H1 (cell line): ENCODE results near the gene FHIT. TPM values are rescaled to one million over a fixed set of nuclear protein-coding genes. Genes with fewer than 3 reads are reported as not detected.

Experiments
- CTCF ChIA-PET: fragments of 300-600 bp; sonication (Branson Sonifier 250); formaldehyde crosslinking; loops from one replicate; lab custom pipeline; 2021; ENCODE audit not compliant: partially characterized antibody; lab: Charles Lee
- POLR2A ChIA-PET: fragments of 300-600 bp; sonication (Branson Sonifier 250); formaldehyde crosslinking; loops from one replicate; lab custom pipeline; 2021; ENCODE audit warnings: inconsistent platforms; ENCODE audit not compliant: partially characterized antibody; lab: Charles Lee
- DNase-seq, 2 experiments: peaks; one replicate each; pipeline versions ENCODE4 v3.0.0 to v3.0.0-alpha.2; 2010 to 2022; ENCODE audit warnings: low spot score in 2 of 2, low read depth in 1 of 2, mixed read lengths in 1 of 2
- FAIRE-seq: peaks from 2 replicates; lab custom pipeline; 2011; peaks lifted over from hg19 to GRCh38; lab: Jason Lieb, UNC
- H2AFZ ChIP-seq: 2 replicates; pipeline ENCODE4 v1.8.1; 2012; ENCODE audit warnings: low read length, inconsistent platforms
- H2AK5ac ChIP-seq: 2 replicates; pipeline ENCODE4 v1.6.1; 2013; ENCODE audit warnings: low read depth, low read length
- H2BK120ac ChIP-seq: replicated peaks from 2 replicates; pipeline ENCODE3; 2013; ENCODE audit warnings: low read depth, low read length, inconsistent platforms
- H2BK12ac ChIP-seq: 2 replicates; pipeline ENCODE4 v1.6.1; 2013; ENCODE audit warnings: low read depth, low read length
- H2BK15ac ChIP-seq: 2 replicates; pipeline ENCODE4 v1.6.1; 2013; ENCODE audit warnings: low read length
- H2BK20ac ChIP-seq: 2 replicates; pipeline ENCODE4 v1.6.1; 2013; ENCODE audit warnings: low read length
- H2BK5ac ChIP-seq: 2 replicates; pipeline ENCODE4 v1.6.1; 2013; ENCODE audit warnings: low read depth, low read length
- H3K14ac ChIP-seq: 2 replicates; pipeline ENCODE4 v1.6.1; 2013; ENCODE audit warnings: inconsistent platforms; ENCODE audit not compliant: insufficient read length
- H3K18ac ChIP-seq: 2 replicates; pipeline ENCODE4 v1.6.1; 2013; ENCODE audit warnings: low read length; ENCODE audit errors: extremely low read depth
- H3K23ac ChIP-seq: 2 replicates; pipeline ENCODE4 v1.6.1; 2013; ENCODE audit warnings: inconsistent platforms; ENCODE audit not compliant: insufficient read length
- H3K23me2 ChIP-seq: 2 replicates; pipeline ENCODE4 v1.6.1; 2013; ENCODE audit warnings: low read depth, low read length
- H3K27ac ChIP-seq: 2 replicates; pipeline ENCODE4 v1.6.1; 2011; ENCODE audit warnings: low read depth, low read length, inconsistent platforms
- H3K27me3 ChIP-seq, 4 experiments: replicated peaks in 1 of 4; 1 replicate in 1 of 4; 2 replicates in 3 of 4; pipeline versions ENCODE4 v1.6.1 to v1.8.1; 2011 to 2013; ENCODE audit warnings: low read length in 3 of 4, mild to moderate bottlenecking in 3 of 4, inconsistent platforms in 2 of 4, mixed read lengths in 2 of 4, moderate library complexity in 1 of 4; ENCODE audit not compliant: control insufficient read depth in 3 of 4, insufficient read depth in 3 of 4; ENCODE audit errors: extremely low read depth in 1 of 4
- H3K36me3 ChIP-seq, 4 experiments: 2 replicates each; pipeline versions ENCODE4 v1.6.1 to v1.8.1; 2011 to 2013; ENCODE audit warnings: mild to moderate bottlenecking in 4 of 4, low read length in 3 of 4, moderate library complexity in 2 of 4, control low read depth in 1 of 4, inconsistent platforms in 1 of 4; ENCODE audit not compliant: insufficient read depth in 4 of 4, control insufficient read depth in 2 of 4
- H3K4ac ChIP-seq: replicated peaks from 2 replicates; pipeline ENCODE3; 2013; ENCODE audit warnings: low read length, low read depth, mixed read lengths, inconsistent platforms; ENCODE audit not compliant: insufficient read length
- H3K4me1 ChIP-seq, 4 experiments: replicated peaks in 1 of 4; 1 replicate in 1 of 4; 2 replicates in 3 of 4; pipeline versions ENCODE4 v1.6.1 to v1.8.1; 2011 to 2013; ENCODE audit warnings: low read length in 3 of 4, inconsistent platforms in 2 of 4, mixed read lengths in 1 of 4; ENCODE audit not compliant: insufficient read depth in 4 of 4, control insufficient read depth in 3 of 4
- H3K4me2 ChIP-seq, 2 experiments: 2 replicates each; pipeline versions ENCODE4 v1.6.1 to v1.8.1; 2011 to 2013; ENCODE audit warnings: low read depth in 2 of 2, low read length in 2 of 2, control low read depth in 1 of 2, inconsistent platforms in 1 of 2, mild to moderate bottlenecking in 1 of 2; ENCODE audit not compliant: insufficient read depth in 1 of 2
- H3K4me3 ChIP-seq, 4 experiments: fragments of 200-600, 300-600 bp in 1 of 4; sonication (generic), shearing (Covaris generic), sonication (Bioruptor Twin) in 1 of 4; 2 replicates each; pipeline versions ENCODE4 v1.5.1 to v1.8.1; 2011 to 2016; ENCODE audit warnings: low read length in 4 of 4, low read depth in 3 of 4, control low read depth in 2 of 4, inconsistent platforms in 2 of 4, mild to moderate bottlenecking in 2 of 4, mixed read lengths in 1 of 4, moderate library complexity in 1 of 4; ENCODE audit not compliant: insufficient read depth in 2 of 4; ENCODE audit errors: extremely low read depth in 1 of 4
- H3K56ac ChIP-seq: replicated peaks from 2 replicates; pipeline ENCODE3; 2013; ENCODE audit warnings: low read depth, mild to moderate bottlenecking, mixed read lengths, low read length, inconsistent platforms; ENCODE audit not compliant: insufficient read length
- H3K79me1 ChIP-seq: 2 replicates; pipeline ENCODE4 v1.6.1; 2013; ENCODE audit warnings: low read depth, low read length, control low read depth
- H3K79me2 ChIP-seq, 2 experiments: 2 replicates each; pipeline versions ENCODE4 v1.6.1 to v1.8.1; 2012 to 2013; ENCODE audit warnings: low read length in 2 of 2, mild to moderate bottlenecking in 2 of 2, inconsistent platforms in 1 of 2; ENCODE audit not compliant: insufficient read depth in 2 of 2, control insufficient read depth in 1 of 2
- H3K9ac ChIP-seq, 4 experiments: replicated peaks in 1 of 4; 1 replicate in 1 of 4; 2 replicates in 3 of 4; pipeline versions ENCODE4 v1.6.1 to v1.8.1; 2011 to 2013; ENCODE audit warnings: low read depth in 3 of 4, low read length in 3 of 4, control low read depth in 2 of 4, mild to moderate bottlenecking in 2 of 4, moderate library complexity in 2 of 4, inconsistent platforms in 1 of 4; ENCODE audit errors: extremely low read depth in 1 of 4
- H3K9me3 ChIP-seq, 2 experiments: 2 replicates each; pipeline versions ENCODE4 v1.6.1 to v1.8.1; 2012 to 2013; ENCODE audit warnings: mild to moderate bottlenecking in 2 of 2, moderate library complexity in 2 of 2, control low read depth in 1 of 2, inconsistent platforms in 1 of 2, low read depth in 1 of 2, low read length in 1 of 2, mixed read lengths in 1 of 2; ENCODE audit not compliant: insufficient read depth in 2 of 2
- H4K20me1 ChIP-seq, 2 experiments: replicated peaks in 1 of 2; 2 replicates each; pipeline versions ENCODE3 to v1.8.1; 2011 to 2013; ENCODE audit warnings: inconsistent platforms in 2 of 2, low read length in 2 of 2, mild to moderate bottlenecking in 1 of 2; ENCODE audit not compliant: insufficient read depth in 2 of 2, control insufficient read depth in 1 of 2
- H4K5ac ChIP-seq: 2 replicates; pipeline ENCODE4 v1.6.1; 2013; ENCODE audit warnings: low read length, low read depth, mixed read lengths, inconsistent platforms; ENCODE audit not compliant: insufficient read length
- H4K8ac ChIP-seq: 2 replicates; pipeline ENCODE4 v1.8.0; 2013; ENCODE audit warnings: mild to moderate bottlenecking, moderate library complexity, low read length, inconsistent platforms; ENCODE audit not compliant: insufficient read depth; ENCODE audit errors: extremely low read depth
- H4K91ac ChIP-seq: replicated peaks from 2 replicates; pipeline ENCODE3; 2013; ENCODE audit warnings: low read length, mixed read lengths, inconsistent platforms; ENCODE audit not compliant: insufficient read length
- BACH1 ChIP-seq: IDR thresholded peaks from 2 replicates; pipeline ENCODE4 v1.6.1; 2012; ENCODE audit warnings: low read length, improper control_type of control experiment
- CHD2 ChIP-seq: IDR thresholded peaks from 2 replicates; pipeline ENCODE4 v1.6.1; 2012; ENCODE audit warnings: low read length, improper control_type of control experiment
- EGR1 ChIP-seq: IDR thresholded peaks from 2 replicates; pipeline ENCODE4 v1.6.1; 2011; ENCODE audit warnings: low read depth, low read length, borderline replicate concordance
- GTF2F1 ChIP-seq: IDR thresholded peaks from 2 replicates; pipeline ENCODE4 v1.6.1; 2012; ENCODE audit warnings: low read depth, low read length, improper control_type of control experiment, borderline replicate concordance
- HDAC2 ChIP-seq, 2 experiments: fragments of 300-600 bp in 1 of 2; sonication (generic) in 1 of 2; IDR thresholded peaks; 2 replicates each; pipeline ENCODE4 v1.6.1; 2011 to 2012; ENCODE audit warnings: low read depth in 2 of 2, low read length in 2 of 2, mild to moderate bottlenecking in 2 of 2, moderate library complexity in 2 of 2, borderline replicate concordance in 1 of 2, inconsistent platforms in 1 of 2
- JUND ChIP-seq: IDR thresholded peaks from 2 replicates; pipeline ENCODE4 v1.6.1; 2011; ENCODE audit warnings: mild to moderate bottlenecking, improper control_type of control experiment, low read length
- NRF1 ChIP-seq: IDR thresholded peaks from 2 replicates; pipeline ENCODE4 v1.6.1; 2011; ENCODE audit warnings: mild to moderate bottlenecking, low read depth, low read length, improper control_type of control experiment
- POU5F1 ChIP-seq: IDR thresholded peaks from 2 replicates; pipeline ENCODE4 v1.6.1; 2011; ENCODE audit warnings: low read depth, mild to moderate bottlenecking, low read length, moderate library complexity
- SAP30 ChIP-seq: fragments of 300-600 bp; sonication (generic); IDR thresholded peaks from 2 replicates; pipeline ENCODE4 v1.7.1; 2012; ENCODE audit warnings: low read length, moderate library complexity, mild to moderate bottlenecking, inconsistent platforms; ENCODE audit not compliant: insufficient read depth, insufficient replicate concordance
- SIN3A ChIP-seq, 2 experiments: IDR thresholded peaks in 1 of 2; conservative IDR thresholded peaks in 1 of 2; 2 replicates each; pipeline ENCODE4 v1.6.1; 2011 to 2012; ENCODE audit warnings: low read length in 2 of 2, improper control_type of control experiment in 1 of 2, low read depth in 1 of 2, mild to moderate bottlenecking in 1 of 2
- SP4 ChIP-seq: IDR thresholded peaks from 2 replicates; pipeline ENCODE4 v1.6.1; 2012; ENCODE audit warnings: low read length, inconsistent platforms
- WGBS, 2 experiments: shearing (Covaris generic) in 1 of 2; methylation state at CpG; one replicate each; pipeline versions ENCODE4 v1.1.6 to v1.1.7; 2013 to 2015; ENCODE audit warnings: low lambda C conversion rate in 2 of 2, mixed read lengths in 2 of 2, inconsistent platforms in 1 of 2, low coverage in 1 of 2, missing lambda C conversion rate in 1 of 2; ENCODE audit not compliant: insufficient replicate concordance in 2 of 2, insufficient coverage in 1 of 2, insufficient read length in 1 of 2; ENCODE audit errors: extremely low coverage in 1 of 2, missing lambda C conversion rate in 1 of 2; 5-methylcytosine and 5-hydroxymethylcytosine counted together
- polyA plus RNA-seq, 7 experiments: library from polyadenylated mRNA; depleted of rRNA in 3 of 7; stranded (reverse) in 5 of 7; unstranded in 2 of 7; fragments of >200 nt in 5 of 7; fragments of 200-250 nt in 2 of 7; gene quantifications; 1 replicate in 5 of 7; 2 replicates in 1 of 7; 4 replicates in 1 of 7; pipeline versions ENCODE4 v1.2.1 to v1.2.3, GENCODE V29; 2011 to 2013; ENCODE audit warnings: missing spikeins in 2 of 7, mixed read lengths in 2 of 7
- total RNA-seq: library from RNA; stranded (reverse); fragmentation: NEBNext Ultra II Directional; extraction: Animal tissue kit (Norgen Biotek cat#: 25700); gene quantifications from 2 replicates; pipeline ENCODE4 v1.2.1, GENCODE V29; 2021
- TF ChIP-seq, protein P1 (sequence below), 3 experiments: IDR thresholded peaks; 1 replicate in 2 of 3; 2 replicates in 1 of 3; pipeline versions ENCODE4 v1.5.1 to v1.6.1; 2011; ENCODE audit warnings: low read length in 3 of 3, mild to moderate bottlenecking in 3 of 3, inconsistent platforms in 2 of 3, low read depth in 1 of 3, moderate library complexity in 1 of 3; ENCODE audit not compliant: insufficient read depth in 1 of 3; ENCODE audit errors: control extremely low read depth in 1 of 3

The FHIT gene
- total and polyA plus RNA-seq, 2 of the 8 experiments (the other 6 are each of a cell fraction or from before 2014, with no cell fraction given), result 1.2 to 3.2 TPM

DNA sequence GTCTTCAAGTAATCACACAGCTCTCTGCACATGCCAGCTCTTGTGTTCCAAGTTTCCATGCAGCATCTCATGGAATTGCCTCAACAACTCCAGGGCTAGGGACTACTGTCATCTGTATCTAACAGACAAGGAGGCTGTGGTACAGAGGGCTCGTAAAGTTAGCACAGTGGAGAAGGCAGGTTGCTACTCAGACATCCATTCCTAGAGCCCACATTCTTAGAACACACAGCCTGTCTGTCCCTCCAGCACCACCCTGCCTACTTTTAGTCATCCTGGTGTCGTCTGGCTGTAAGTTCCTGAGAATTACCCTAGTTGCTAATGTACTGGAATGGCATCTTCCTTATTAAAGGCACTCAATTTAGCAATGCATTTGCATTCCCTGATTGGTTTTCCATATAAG lies 862.5 kb downstream of the FHIT start:
- TF ChIP-seq BACH1 (no peak), SP4 (no peak), POU5F1 (no peak), SAP30 (no peak), JUND (no peak), EGR1 (no peak), NRF1 (no peak), SIN3A (conservative IDR thresholded peaks at IDR 0.05 in 1 of 2, IDR thresholded peaks at IDR 0.05 in 1 of 2; ENCODE audit: low read depth in 1 of 2, low read length in 2 of 2) (no peak), CHD2 (no peak), GTF2F1 (no peak), HDAC2 (IDR thresholded peaks at IDR 0.05; ENCODE audit: borderline replicate concordance in 1 of 2, low read depth in 2 of 2, low read length in 2 of 2) (no peak)
- TF ChIP-seq, protein P1, sequence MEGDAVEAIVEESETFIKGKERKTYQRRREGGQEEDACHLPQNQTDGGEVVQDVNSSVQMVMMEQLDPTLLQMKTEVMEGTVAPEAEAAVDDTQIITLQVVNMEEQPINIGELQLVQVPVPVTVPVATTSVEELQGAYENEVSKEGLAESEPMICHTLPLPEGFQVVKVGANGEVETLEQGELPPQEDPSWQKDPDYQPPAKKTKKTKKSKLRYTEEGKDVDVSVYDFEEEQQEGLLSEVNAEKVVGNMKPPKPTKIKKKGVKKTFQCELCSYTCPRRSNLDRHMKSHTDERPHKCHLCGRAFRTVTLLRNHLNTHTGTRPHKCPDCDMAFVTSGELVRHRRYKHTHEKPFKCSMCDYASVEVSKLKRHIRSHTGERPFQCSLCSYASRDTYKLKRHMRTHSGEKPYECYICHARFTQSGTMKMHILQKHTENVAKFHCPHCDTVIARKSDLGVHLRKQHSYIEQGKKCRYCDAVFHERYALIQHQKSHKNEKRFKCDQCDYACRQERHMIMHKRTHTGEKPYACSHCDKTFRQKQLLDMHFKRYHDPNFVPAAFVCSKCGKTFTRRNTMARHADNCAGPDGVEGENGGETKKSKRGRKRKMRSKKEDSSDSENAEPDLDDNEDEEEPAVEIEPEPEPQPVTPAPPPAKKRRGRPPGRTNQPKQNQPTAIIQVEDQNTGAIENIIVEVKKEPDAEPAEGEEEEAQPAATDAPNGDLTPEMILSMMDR (IDR thresholded peaks at IDR 0.05; ENCODE audit: control extremely low read depth in 1 of 3, insufficient read depth in 1 of 3, low read depth in 1 of 3, low read length in 3 of 3), result no peak
- TF ChIP-seq, all 59 proteins: peak for 0
- Histone ChIP-seq H2BK15ac (no peak overlapping the region), H3K4me3 (no peak overlapping the region), H3K56ac (no peak overlapping the region), H3K14ac (no peak overlapping the region), H3K27me3 (no peaks in the 10 kb centered on the region), H2BK120ac (no peak overlapping the region), H2BK20ac (no peak overlapping the region), H3K27ac (no peak overlapping the region), H2BK12ac (no peak overlapping the region), H4K91ac (no peak overlapping the region), H4K5ac (no peak overlapping the region), H4K8ac (no peak overlapping the region), H3K79me1 (no peaks in the 10 kb centered on the region), H3K18ac (no peak overlapping the region), H2AFZ (no peak overlapping the region), H3K4ac (no peak overlapping the region), H3K9me3 (no peaks in the 10 kb centered on the region; a peak in 1 of 4 replicates), H3K4me2 (no peak overlapping the region), H2BK5ac (no peak overlapping the region), H3K23me2 (no peaks in the 10 kb centered on the region), H3K23ac (no peak overlapping the region), H3K36me3 (no peaks in the 10 kb centered on the region), H4K20me1 (no peaks in the 10 kb centered on the region), H3K79me2 (no peaks in the 10 kb centered on the region), H3K9ac (no peak overlapping the region), H3K4me1 (no peaks in the 10 kb centered on the region), H2AK5ac (no peak overlapping the region)
- POLR2A ChIA-PET, result no interaction called here
- CTCF ChIA-PET, result no interaction called here
- FAIRE-seq (no peak), DNase-seq (no peak)
- WGBS, 2 experiments, result 90% methylated on average over 2 of the region's 2 CpGs; no CpG with 5 or more reads in 1 of the 2 experiments
